ENCODE measurements around the gene TBXAS1.

Gene TBXAS1

GRCh38 chr7:140022582-140023211 lies 193.6 kb downstream of the TBXAS1 start:
- ChIA-PET CTCF (interaction anchor here (1.4 to 1.8 kb wide), 2 partner anchors 20 to 588 kb away, joined by 3 to 5 read pairs; no protein-coding TSS in a partner anchor), POLR2A (no interaction called here)
- no peak for DNase-seq (ENCODE audit: extremely low spot score)
- TF ChIP-seq CTCF (IDR thresholded peaks at IDR 0.05; ENCODE audit: control extremely low read depth, extremely low read depth, low read depth, missing control alignments) = no peak

GRCh38 chr7:140023728-140024127 lies 194.7 kb downstream of the TBXAS1 start:
- no peak for TF ChIP-seq CTCF (IDR thresholded peaks at IDR 0.05; ENCODE audit: control extremely low read depth, extremely low read depth, low read depth, missing control alignments)
- no peak for DNase-seq (ENCODE audit: extremely low spot score)
- POLR2A ChIA-PET = no interaction called here
- CTCF ChIA-PET = interaction anchor here (1.2 to 1.8 kb wide), 3 partner anchors 21 to 589 kb away, joined by 3 to 5 read pairs (median 3); no protein-coding TSS in a partner anchor

GRCh38 chr7:140024585-140024984 lies 195.5 kb downstream of the TBXAS1 start:
- CTCF ChIA-PET = no interaction called here
- POLR2A ChIA-PET = no interaction called here
- no peak for TF ChIP-seq CTCF (IDR thresholded peaks at IDR 0.05; ENCODE audit: control extremely low read depth, extremely low read depth, low read depth, missing control alignments)
- DNase-seq (ENCODE audit: extremely low spot score) = no peak

- ChIA-PET POLR2A (no interaction called here), CTCF (no interaction called here)
- DNase-seq (ENCODE audit: extremely low spot score) = no peak
- no peak for TF ChIP-seq CTCF (IDR thresholded peaks at IDR 0.05; ENCODE audit: control extremely low read depth, extremely low read depth, low read depth, missing control alignments)
These were observed 196.2 kb downstream of the TBXAS1 start for GRCh38 chr7:140025241-140025640.

- no peak for TF ChIP-seq CTCF (IDR thresholded peaks at IDR 0.05; ENCODE audit: control extremely low read depth, extremely low read depth, low read depth, missing control alignments)
- ChIA-PET CTCF (no interaction called here), POLR2A (no interaction called here)
- DNase-seq (ENCODE audit: extremely low spot score) = no peak
These were observed 196.9 kb downstream of the TBXAS1 start for GRCh38 chr7:140025814-140026433.

- TF ChIP-seq CTCF (IDR thresholded peaks at IDR 0.05; ENCODE audit: control extremely low read depth, extremely low read depth, low read depth, missing control alignments) = no peak
- CTCF ChIA-PET = interaction anchor here (1.3 kb wide), 1 partner anchor 13 kb away, joined by 4 read pairs; no protein-coding TSS in a partner anchor
- POLR2A ChIA-PET = no interaction called here
- no peak for DNase-seq (ENCODE audit: extremely low spot score)
These were observed 197.9 kb downstream of the TBXAS1 start for GRCh38 chr7:140026935-140027334.
